ENCODE data around the gene NR2F1. TPM values are rescaled to one million over a fixed set of nuclear protein-coding genes. Genes with fewer than 3 reads are reported as not detected.

NR2F1 gene
- total RNA-seq, 1 donor from 2014 or later, result 0.47 TPM

DNA sequence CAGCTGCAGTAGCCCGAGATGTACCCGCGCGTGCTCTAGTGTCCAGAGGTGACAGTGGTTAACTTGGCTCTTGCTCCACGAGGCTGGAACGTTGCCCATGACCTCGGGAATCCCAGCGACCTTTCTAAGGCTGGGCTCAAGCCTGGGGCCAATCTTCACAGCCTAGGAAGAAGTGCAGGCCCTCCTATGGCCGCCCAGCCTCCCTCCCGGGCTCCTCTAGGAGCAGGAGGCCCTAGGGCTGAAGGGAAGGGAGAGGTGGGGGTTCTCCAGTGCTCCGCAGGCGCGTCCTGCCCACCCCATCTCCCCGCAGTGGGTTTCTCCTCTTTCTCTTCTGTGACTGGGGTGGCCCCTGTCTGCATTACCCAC lies 13.3 kb downstream of the NR2F1 start:
- TF ChIP-seq CTCF (IDR thresholded peaks at IDR 0.05; ENCODE audit: borderline replicate concordance), result no peak
- intact Hi-C loops (cut with micrococcal nuclease), result no loop called here
- Histone ChIP-seq H3K27ac (replicated peaks) (no peak overlapping the region), H3K9me3 (replicated peaks) (peaks cover 8% of the 10 kb centered on the region), H3K4me1 (peaks cover 12% of the 10 kb centered on the region), H3K4me3 (no peak overlapping the region), H3K36me3 (no peaks in the 10 kb centered on the region), H3K27me3 (ENCODE audit: low read depth) (peaks cover 100% of the 10 kb centered on the region)
- no peak for DNase-seq

DNA sequence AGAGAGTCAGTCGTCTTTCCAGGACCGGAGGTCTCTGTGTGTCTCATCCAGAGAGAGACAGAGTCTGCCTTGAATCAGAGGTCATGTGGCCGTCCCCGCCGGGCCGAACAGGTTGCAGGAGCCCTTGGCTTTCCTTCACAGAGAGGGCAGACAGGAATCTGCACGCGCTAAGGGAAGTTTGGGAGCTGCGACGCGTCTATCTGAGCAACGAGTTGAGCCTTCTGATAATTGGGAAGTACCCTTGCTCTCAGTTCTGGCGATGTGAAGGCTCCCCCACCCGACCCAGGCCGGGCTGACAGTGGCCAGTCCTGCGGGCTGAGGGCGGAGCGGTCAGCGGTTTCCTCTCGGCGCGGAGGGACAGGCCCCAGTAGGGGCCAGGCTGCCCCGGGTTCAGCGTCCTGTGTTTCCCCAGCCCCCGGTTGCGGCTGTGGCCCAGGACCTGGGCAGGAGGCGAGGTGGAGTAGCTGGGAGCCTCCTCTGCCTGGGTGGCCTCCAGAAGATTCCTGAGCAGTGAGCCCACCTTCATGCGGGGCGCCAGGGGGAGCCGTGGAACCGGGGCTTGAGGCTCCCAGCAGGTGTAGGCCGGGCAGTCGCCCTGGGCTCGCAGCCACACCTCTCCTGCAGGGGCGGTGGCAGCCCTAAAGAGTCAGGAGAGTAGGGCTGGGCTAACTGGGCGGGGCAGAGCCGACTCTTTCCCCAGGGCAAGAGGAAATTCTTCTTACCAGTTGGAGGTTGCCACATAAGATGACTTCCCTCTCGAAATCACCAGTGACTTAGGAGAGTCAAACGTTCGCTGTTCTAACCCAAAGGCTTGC lies 13.9 kb downstream of the NR2F1 start:
- Histone ChIP-seq H3K4me3 (peak overlapping the region; percentile 19), H3K27ac (replicated peaks) (no peak overlapping the region)
- intact Hi-C loops (cut with micrococcal nuclease), result no loop called here

GRCh38 chr5:93598091-93599000 lies 15.3 kb downstream of the NR2F1 start:
- no peak overlapping the region for H3K4me3 ChIP-seq
- TF ChIP-seq CTCF (IDR thresholded peaks at IDR 0.05; ENCODE audit: borderline replicate concordance), result no peak
- no peak for DNase-seq
- H3K36me3 ChIP-seq, result no peaks in the 10 kb centered on the region
- H3K27ac ChIP-seq (replicated peaks), result no peak overlapping the region
- peaks cover 8% of the 10 kb centered on the region for H3K9me3 ChIP-seq (replicated peaks)
- intact Hi-C loops (cut with micrococcal nuclease), result no loop called here
- H3K4me1 ChIP-seq, result peaks cover 18% of the 10 kb centered on the region
- H3K27me3 ChIP-seq (ENCODE audit: low read depth), result peaks cover 100% of the 10 kb centered on the region

More for the DNA sequence above, 13.9 kb downstream of the NR2F1 start:
- no peak for TF ChIP-seq CTCF (IDR thresholded peaks at IDR 0.05; ENCODE audit: borderline replicate concordance)
- peaks cover 8% of the 10 kb centered on the region for H3K9me3 ChIP-seq (replicated peaks)
- peaks cover 12% of the 10 kb centered on the region for H3K4me1 ChIP-seq
- no peaks in the 10 kb centered on the region for H3K36me3 ChIP-seq
- H3K27me3 ChIP-seq (ENCODE audit: low read depth), result peaks cover 100% of the 10 kb centered on the region
- no peak for DNase-seq

DNA sequence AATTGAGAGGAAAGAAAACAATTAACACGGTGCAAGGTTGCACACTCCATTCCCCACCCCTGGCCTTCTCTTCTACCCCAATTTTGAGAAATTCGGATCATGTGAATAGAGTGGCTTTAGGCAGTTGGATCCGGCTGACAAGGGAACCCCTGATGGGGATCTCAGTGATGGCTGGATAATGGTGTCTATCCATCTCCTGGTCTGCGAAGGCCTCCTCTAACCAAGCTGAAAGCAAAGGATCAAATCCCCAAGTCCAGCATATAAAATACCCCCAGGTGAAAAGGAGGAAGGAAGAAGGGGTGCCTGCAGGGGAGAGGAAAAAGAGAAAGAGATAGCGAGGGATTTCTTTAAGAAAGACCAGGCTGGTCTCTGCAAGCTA lies 16.0 kb downstream of the NR2F1 start:
- TF ChIP-seq CTCF (IDR thresholded peaks at IDR 0.05; ENCODE audit: borderline replicate concordance), result no peak
- Histone ChIP-seq H3K4me3 (no peak overlapping the region), H3K4me1 (peaks cover 21% of the 10 kb centered on the region), H3K27ac (replicated peaks) (no peak overlapping the region), H3K36me3 (no peaks in the 10 kb centered on the region), H3K9me3 (replicated peaks) (peaks cover 8% of the 10 kb centered on the region), H3K27me3 (ENCODE audit: low read depth) (peaks cover 100% of the 10 kb centered on the region)
- intact Hi-C loops (cut with micrococcal nuclease), result no loop called here
- no peak for DNase-seq

- H3K27me3 ChIP-seq (ENCODE audit: low read depth), result peaks cover 100% of the 10 kb centered on the region
- H3K4me3 ChIP-seq, result no peak overlapping the region
Measured at GRCh38 chr5:93599399-93600120, 16.5 kb downstream of the NR2F1 start.

More at GRCh38 chr5:93599399-93600120, 16.5 kb downstream of the NR2F1 start:
- no peak for DNase-seq
- intact Hi-C loops (cut with micrococcal nuclease), result loop anchor here (10.0 kb wide), 1 partner anchor 205 kb away; no protein-coding TSS in a partner anchor
- no peak for TF ChIP-seq CTCF (IDR thresholded peaks at IDR 0.05; ENCODE audit: borderline replicate concordance)
- Histone ChIP-seq H3K9me3 (replicated peaks) (peaks cover 6% of the 10 kb centered on the region), H3K27ac (replicated peaks) (no peak overlapping the region), H3K4me1 (peaks cover 27% of the 10 kb centered on the region), H3K36me3 (no peaks in the 10 kb centered on the region)
